Subcutaneous abdominal adipose tissue (tissue), 5 donors: ENCODE results near the gene WNT9B.
"Not testable (repeated sequence)": the region's sequence is repeated elsewhere in the genome, so short reads cannot be mapped to it uniquely, and the experiment has no call there.

Experiments
- H3K27ac ChIP-seq: one replicate; pipeline ENCODE4 v1.7.0; 2013; ENCODE audit warnings: low read depth, mild to moderate bottlenecking, inconsistent platforms, low read length, moderate library complexity
- H3K27me3 ChIP-seq, 5 donors: one replicate each; pipeline ENCODE4 v1.7.0; 2013; ENCODE audit warnings: low read length in 5 of 5, inconsistent platforms in 1 of 5; ENCODE audit not compliant: control insufficient read depth in 5 of 5, insufficient read depth in 4 of 5
- H3K36me3 ChIP-seq, 5 donors: one replicate each; pipeline ENCODE4 v1.7.0; 2013; ENCODE audit warnings: low read length in 5 of 5; ENCODE audit not compliant: control insufficient read depth in 5 of 5, insufficient read depth in 5 of 5
- H3K4me1 ChIP-seq, 5 donors: one replicate each; pipeline ENCODE4 v1.7.0; 2013; ENCODE audit warnings: low read length in 5 of 5, mild to moderate bottlenecking in 3 of 5, moderate library complexity in 1 of 5; ENCODE audit not compliant: control insufficient read depth in 5 of 5, insufficient read depth in 5 of 5
- H3K4me3 ChIP-seq, 5 donors: one replicate each; pipeline ENCODE4 v1.7.0; 2013; ENCODE audit warnings: low read length in 5 of 5, low read depth in 1 of 5
- H3K9ac ChIP-seq, 5 donors: one replicate each; pipeline ENCODE4 v1.7.0; 2013; ENCODE audit warnings: low read length in 5 of 5, mild to moderate bottlenecking in 4 of 5, moderate library complexity in 3 of 5
- H3K9me3 ChIP-seq, 5 donors: one replicate each; pipeline ENCODE4 v1.7.0; 2013; ENCODE audit warnings: low read length in 5 of 5; ENCODE audit not compliant: control insufficient read depth in 5 of 5
- donor health status: healthy.
- donor health status: healthy.
- donor health status: healthy.
- donor health status: healthy.
- donor health status: healthy.

WNT9B gene

DNA sequence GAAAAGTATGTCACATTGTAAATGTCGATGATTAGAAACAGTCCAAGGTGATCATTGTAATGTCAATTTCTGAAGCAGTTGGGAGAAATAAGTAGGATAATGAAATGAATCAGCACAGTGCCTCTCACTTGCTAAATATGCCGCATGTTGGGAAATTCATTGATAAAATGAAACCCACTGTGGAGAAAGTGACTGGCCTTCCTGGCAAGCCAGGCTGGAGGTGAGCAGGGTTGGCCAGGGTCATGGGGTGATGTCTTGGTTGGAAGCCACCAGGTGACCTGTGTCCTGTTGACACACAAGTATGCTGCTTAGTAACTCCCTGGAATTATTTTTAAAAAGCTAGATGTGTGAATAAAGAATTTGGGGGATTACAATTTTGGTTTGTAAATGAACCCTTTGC, 14.9 kb upstream of the WNT9B start:
- H3K4me3 ChIP-seq, result no peak overlapping the region
- H3K27ac ChIP-seq, result no peak overlapping the region
- no peaks in the 10 kb centered on the region for H3K9me3 ChIP-seq
- H3K9ac ChIP-seq, result no peak overlapping the region
- peaks cover 7 to 13% (median 11%) of the 10 kb centered on the region in 5 donors for H3K27me3 ChIP-seq
- H3K36me3 ChIP-seq, result no peaks in the 10 kb centered on the region
- H3K4me1 ChIP-seq, result peaks cover 0 to 26% (median 14%) of the 10 kb centered on the region in 5 donors

GRCh38 chr17:46837521-46837920, 13.9 kb upstream of the WNT9B start:
- no peaks in the 10 kb centered on the region for H3K36me3 ChIP-seq
- peaks cover 13 to 18% (median 17%) of the 10 kb centered on the region in 5 donors for H3K27me3 ChIP-seq
- H3K4me3 ChIP-seq, result no peak overlapping the region
- peaks cover 0 to 18% (median 10%) of the 10 kb centered on the region in 5 donors for H3K4me1 ChIP-seq
- H3K9ac ChIP-seq, result no peak overlapping the region
- peaks cover 0 to under 1% (median 0%) of the 10 kb centered on the region in 5 donors for H3K9me3 ChIP-seq
- no peak overlapping the region for H3K27ac ChIP-seq

- no peak overlapping the region for H3K9ac ChIP-seq
- no peaks in the 10 kb centered on the region for H3K36me3 ChIP-seq
- H3K27me3 ChIP-seq, result peaks cover 13 to 18% (median 17%) of the 10 kb centered on the region in 5 donors
- H3K4me1 ChIP-seq, result peaks cover 0 to 7% (median 6%) of the 10 kb centered on the region in 5 donors
- H3K9me3 ChIP-seq, result peaks cover 3 to 11% (median 9%) of the 10 kb centered on the region in 5 donors
- H3K4me3 ChIP-seq, result no peak overlapping the region
- no peak overlapping the region for H3K27ac ChIP-seq
Observed at GRCh38 chr17:46839211-46839610, 12.2 kb upstream of the WNT9B start.

DNA sequence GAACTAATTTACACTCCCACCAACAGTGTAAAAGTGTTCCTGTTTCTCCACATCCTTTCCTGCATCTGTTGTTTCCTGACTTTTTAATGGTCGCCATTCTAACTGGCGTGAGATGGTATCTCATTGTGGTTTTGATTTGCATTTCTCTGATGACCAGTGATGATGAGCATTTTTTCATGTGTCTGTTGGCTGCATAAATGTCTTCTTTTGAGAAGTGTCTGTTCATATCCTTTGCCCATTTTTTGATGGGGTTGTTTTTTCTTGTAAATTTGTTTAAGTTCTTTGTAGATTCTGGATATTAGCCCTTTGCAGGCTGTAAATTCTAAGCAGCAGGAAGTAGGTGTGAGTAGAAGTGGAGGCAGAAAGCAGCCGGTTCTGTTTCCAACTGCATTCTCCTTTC, 10.8 kb upstream of the WNT9B start:
- H3K4me3 ChIP-seq, H3K4me1 ChIP-seq, H3K9ac ChIP-seq, H3K27ac ChIP-seq, H3K36me3 ChIP-seq: not testable (repeated sequence)
- H3K9me3 ChIP-seq, result peaks cover 3 to 11% (median 9%) of the 10 kb centered on the region in 5 donors
- peaks cover 14 to 18% (median 17%) of the 10 kb centered on the region in 5 donors for H3K27me3 ChIP-seq

DNA sequence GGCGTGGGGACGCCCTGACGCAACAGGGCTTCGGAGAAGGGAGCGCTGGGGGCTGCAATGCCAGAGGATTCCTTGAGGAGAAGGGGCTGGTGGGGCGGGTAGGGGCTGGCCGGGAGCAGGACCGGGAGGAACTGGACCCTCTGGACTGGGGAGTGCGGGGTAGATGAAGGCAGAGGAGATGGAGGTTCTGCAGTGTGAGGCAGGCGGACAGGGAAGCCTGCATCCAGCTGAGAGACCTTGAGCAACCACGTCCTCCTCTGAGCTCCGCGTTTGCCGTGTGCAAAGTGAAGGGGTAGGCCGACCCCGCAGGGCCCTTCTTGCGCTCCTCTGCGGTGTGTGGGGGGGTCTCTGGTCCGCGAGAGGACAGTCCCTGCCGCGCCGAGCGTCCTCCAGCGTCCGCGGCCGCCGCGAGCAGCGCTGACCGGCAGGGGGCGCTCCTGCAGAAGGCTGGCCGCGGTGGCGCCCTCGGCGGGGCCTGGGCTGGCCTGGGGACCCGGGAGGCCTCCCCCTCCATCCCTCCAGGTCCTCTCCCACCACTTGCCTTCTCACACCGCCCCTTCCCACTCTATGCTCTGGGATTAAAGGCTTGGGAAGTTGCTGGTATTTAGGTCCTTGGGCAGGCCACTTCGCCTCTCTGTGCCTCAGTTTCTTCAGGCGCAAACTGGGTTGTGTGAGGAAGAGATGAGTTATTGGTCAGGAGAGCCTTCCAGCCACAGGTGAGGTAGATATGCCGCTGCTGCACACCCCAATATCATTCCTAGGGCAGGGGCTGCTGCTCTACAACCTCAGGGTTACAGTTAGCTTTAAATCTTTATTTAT, 9.6 kb upstream of the WNT9B start:
- peak overlapping the region in 2 of 5 donors; percentile 30 to 51 for H3K4me3 ChIP-seq
- H3K4me1 ChIP-seq, result peaks cover 0 to 7% (median 6%) of the 10 kb centered on the region in 5 donors

DNA sequence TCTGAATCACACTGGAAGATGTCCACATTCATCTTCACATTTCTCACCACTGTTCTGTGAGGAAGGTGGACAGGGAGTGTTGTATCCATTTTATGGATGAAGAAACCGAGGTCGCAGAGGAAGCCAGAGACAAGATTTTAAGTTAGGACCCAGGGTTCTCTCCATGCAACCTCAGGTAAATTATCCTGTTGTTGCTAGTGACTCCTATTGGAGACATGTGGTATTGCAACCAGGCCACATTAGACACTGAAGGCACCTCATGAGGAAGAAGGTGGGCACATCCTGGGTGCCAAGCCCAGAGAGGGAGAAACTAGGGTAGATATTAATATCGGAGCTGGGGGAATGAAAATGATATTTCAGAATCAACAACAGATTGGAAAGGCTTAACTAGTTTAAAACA, 8.5 kb upstream of the WNT9B start:
- Histone ChIP-seq H3K36me3 (no peaks in the 10 kb centered on the region), H3K4me3 (no peak overlapping the region), H3K4me1 (peaks cover 0 to 7% (median 6%) of the 10 kb centered on the region in 5 donors), H3K27ac (no peak overlapping the region), H3K9me3 (peaks cover 3 to 11% (median 9%) of the 10 kb centered on the region in 5 donors), H3K27me3 (peaks cover 12 to 22% (median 20%) of the 10 kb centered on the region in 5 donors), H3K9ac (no peak overlapping the region)

More for the DNA sequence above, 9.6 kb upstream of the WNT9B start:
- no peak overlapping the region for H3K27ac ChIP-seq
- H3K27me3 ChIP-seq, result peaks cover 14 to 21% (median 17%) of the 10 kb centered on the region in 5 donors
- H3K36me3 ChIP-seq, result no peaks in the 10 kb centered on the region
- peaks cover 3 to 11% (median 9%) of the 10 kb centered on the region in 5 donors for H3K9me3 ChIP-seq
- no peak overlapping the region for H3K9ac ChIP-seq

DNA sequence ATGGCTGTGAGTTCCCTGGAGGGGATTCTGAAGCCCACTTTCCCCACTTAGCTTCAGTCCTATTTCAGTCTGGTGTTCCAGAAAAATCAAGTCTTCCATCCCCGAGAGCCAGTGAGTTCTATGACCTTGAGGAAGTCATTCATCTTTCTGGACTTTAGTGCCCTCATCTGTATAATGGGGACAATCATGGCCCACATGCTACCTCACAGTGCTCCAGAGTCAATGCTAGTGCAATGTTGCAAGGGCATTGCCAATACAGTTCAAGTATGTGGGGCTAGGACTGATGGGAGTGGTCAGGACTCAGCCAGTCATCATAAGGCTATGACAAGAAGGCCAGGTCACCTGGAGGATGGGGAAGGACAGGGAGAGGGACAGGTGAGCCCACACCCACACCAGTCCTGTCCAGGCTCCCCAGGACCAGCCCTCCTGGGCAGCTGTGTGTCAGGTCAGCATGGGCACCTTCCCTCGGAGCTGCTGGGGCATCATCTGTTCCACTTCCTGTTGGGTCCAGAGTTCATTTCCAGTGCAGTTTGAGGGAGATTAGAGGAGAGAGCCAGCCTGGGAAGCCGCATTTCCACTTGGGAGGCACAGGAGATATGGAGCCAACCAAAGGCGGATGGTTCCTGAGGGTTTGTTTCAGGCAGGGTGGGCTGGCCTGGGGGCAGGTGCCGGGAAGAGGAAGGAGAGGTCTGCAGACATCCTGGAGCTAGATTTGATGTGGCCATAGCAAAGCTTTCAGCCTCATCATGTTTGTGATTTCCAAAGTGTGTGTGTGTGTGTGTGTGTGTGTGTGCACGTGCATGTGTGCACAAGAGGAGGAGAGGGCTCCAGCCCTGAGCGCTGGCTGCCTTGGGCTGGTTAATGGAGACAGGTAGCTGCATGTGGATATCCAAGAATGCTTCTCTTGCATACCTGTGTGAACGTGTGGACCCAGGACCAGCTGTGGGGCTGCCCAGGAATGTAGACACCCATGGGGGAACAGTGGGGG, 3.9 kb upstream of the WNT9B start:
- Histone ChIP-seq H3K36me3 (no peaks in the 10 kb centered on the region), H3K9ac (no peak overlapping the region), H3K9me3 (peaks cover 3 to 11% (median 9%) of the 10 kb centered on the region in 5 donors), H3K4me3 (no peak overlapping the region), H3K27ac (no peak overlapping the region), H3K4me1 (peaks cover 0 to 14% (median 11%) of the 10 kb centered on the region in 5 donors), H3K27me3 (peaks cover 24 to 46% (median 33%) of the 10 kb centered on the region in 5 donors)

DNA sequence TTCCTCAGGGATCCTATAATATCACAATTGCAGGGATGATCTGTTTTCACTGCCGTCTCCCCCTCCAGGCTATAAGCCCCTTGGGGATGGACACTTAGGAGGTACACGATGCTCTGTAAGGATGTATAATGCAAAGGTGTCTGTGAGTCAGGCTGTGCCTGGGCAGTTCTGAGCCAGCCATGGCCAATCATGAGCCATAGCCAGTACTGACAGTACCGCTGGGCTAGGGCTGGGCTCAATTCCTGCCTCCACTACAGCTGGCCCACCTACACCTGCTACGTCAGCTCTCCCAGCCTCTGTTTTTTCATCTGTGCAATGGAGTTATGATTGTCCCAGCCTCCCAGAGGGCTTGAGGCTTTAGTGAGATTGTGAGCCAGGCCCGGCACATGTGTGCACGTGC, 2.8 kb upstream of the WNT9B start:
- Histone ChIP-seq H3K36me3 (no peaks in the 10 kb centered on the region), H3K27me3 (peaks cover 30 to 52% (median 40%) of the 10 kb centered on the region in 5 donors), H3K9ac (no peak overlapping the region), H3K9me3 (peaks cover 0 to under 1% (median 0%) of the 10 kb centered on the region in 5 donors), H3K4me1 (peaks cover 0 to 14% (median 11%) of the 10 kb centered on the region in 5 donors), H3K4me3 (no peak overlapping the region), H3K27ac (no peak overlapping the region)

- Histone ChIP-seq H3K4me1 (peaks cover 0 to 14% (median 11%) of the 10 kb centered on the region in 5 donors), H3K27ac (no peak overlapping the region), H3K9me3 (no peaks in the 10 kb centered on the region), H3K36me3 (no peaks in the 10 kb centered on the region), H3K9ac (no peak overlapping the region), H3K27me3 (peaks cover 30 to 57% (median 49%) of the 10 kb centered on the region in 5 donors), H3K4me3 (no peak overlapping the region)
Observed at GRCh38 chr17:46850688-46851028, 725 bp upstream of the WNT9B start.
